Iris pigment epithelial cell (primary cell): Measurements from ENCODE around the gene ADAMTSL2.

Experiments
- DNase-seq: peaks from one replicate; pipeline ENCODE4 v3.0.0-alpha.2; 2011; ENCODE audit warnings: low read depth

ADAMTSL2 gene

GRCh38 chr9:133606708-133607025, 72.2 kb downstream of the ADAMTSL2 start:
- no peak for DNase-seq

- no peak for DNase-seq
These were observed 72.9 kb downstream of the ADAMTSL2 start for GRCh38 chr9:133607381-133607780.

- no peak for DNase-seq
These were observed 73.5 kb downstream of the ADAMTSL2 start for GRCh38 chr9:133607976-133608375.

GRCh38 chr9:133608382-133608781, 73.9 kb downstream of the ADAMTSL2 start:
- no peak for DNase-seq

GRCh38 chr9:133608889-133609288, 74.4 kb downstream of the ADAMTSL2 start:
- no peak for DNase-seq

- DNase-seq, result peak; percentile 46
These were observed 75.0 kb downstream of the ADAMTSL2 start, which contains the start of gene FAM163B for GRCh38 chr9:133609311-133610098. TSS of gene FAM163B (minus strand) at chr9:133609389. CDS start at chr9:133580223, 29,166 bp downstream.

- DNase-seq, result no peak
These were observed 76.3 kb downstream of the ADAMTSL2 start for GRCh38 chr9:133610845-133611244.

- no peak for DNase-seq
These were observed 77.5 kb downstream of the ADAMTSL2 start for GRCh38 chr9:133612051-133612450.

GRCh38 chr9:133612816-133613215, 78.3 kb downstream of the ADAMTSL2 start:
- no peak for DNase-seq

- DNase-seq, result no peak
These were observed 78.9 kb downstream of the ADAMTSL2 start for GRCh38 chr9:133613432-133613831.

- DNase-seq, result no peak
These were observed 79.6 kb downstream of the ADAMTSL2 start for GRCh38 chr9:133614056-133614455.

GRCh38 chr9:133614678-133615077, 80.2 kb downstream of the ADAMTSL2 start:
- DNase-seq, result no peak

- DNase-seq, result no peak
These were observed 80.7 kb downstream of the ADAMTSL2 start for GRCh38 chr9:133615186-133615585.

GRCh38 chr9:133615606-133616188, 81.2 kb downstream of the ADAMTSL2 start:
- no peak for DNase-seq

GRCh38 chr9:133616643-133617405, 82.3 kb downstream of the ADAMTSL2 start:
- no peak for DNase-seq

GRCh38 chr9:133618726-133619125, 84.2 kb downstream of the ADAMTSL2 start:
- DNase-seq, result no peak

GRCh38 chr9:133619791-133620190, 85.3 kb downstream of the ADAMTSL2 start:
- no peak for DNase-seq

GRCh38 chr9:133621725-133622267, 87.3 kb downstream of the ADAMTSL2 start:
- no peak for DNase-seq

- no peak for DNase-seq
These were observed 88.1 kb downstream of the ADAMTSL2 start for GRCh38 chr9:133622555-133622954.
